Prostate gland (tissue), 2 donors: ENCODE results near the gene CXCL9. TPM values are rescaled to one million over a fixed set of nuclear protein-coding genes. Genes with fewer than 3 reads are reported as not detected.

Experiments
- DNase-seq: peaks from one replicate; pipeline ENCODE4 v3.0.0-alpha.2; 2019; ENCODE audit warnings: low spot score
- H3K27ac ChIP-seq, 2 donors: fragments of 200-600 bp; sonication (generic); 2 replicates each; pipeline ENCODE4 v1.5.1; 2017 to 2019
- H3K27me3 ChIP-seq: fragments of 200-600 bp; sonication (generic); replicated peaks from 2 replicates; pipeline ENCODE4 v1.5.1; 2019; ENCODE audit not compliant: insufficient read depth
- H3K36me3 ChIP-seq, 2 donors: fragments of 200-600 bp; sonication (generic); 1 replicate in 1 of 2; 2 replicates in 1 of 2; pipeline versions ENCODE4 v1.5.1 to v1.8.1; 2017 to 2019
- H3K4me1 ChIP-seq: fragments of 200-600 bp; sonication (generic); replicated peaks from 2 replicates; pipeline ENCODE4 v1.5.1; 2019
- H3K4me3 ChIP-seq, 2 donors: fragments of 200-600 bp; sonication (generic); 2 replicates each; pipeline ENCODE4 v1.5.1; 2017 to 2019
- H3K9me3 ChIP-seq: fragments of 200-600 bp; sonication (generic); 2 replicates; pipeline ENCODE4 v1.5.1; 2017
- CTCF ChIP-seq, 4 experiments: fragments of 200-600 bp in 2 of 4; fragments of 450-650 bp in 2 of 4; sonication (generic) in 2 of 4; IDR thresholded peaks; 1 replicate in 3 of 4; 2 replicates in 1 of 4; pipeline ENCODE4 v1.5.1; 2016 to 2019; ENCODE audit warnings: antibody characterized with exemption in 4 of 4, mild to moderate bottlenecking in 2 of 4, moderate library complexity in 2 of 4
- POLR2A ChIP-seq: fragments of 450-650 bp; IDR thresholded peaks from one replicate; pipeline ENCODE4 v1.6.1; 2016; ENCODE audit warnings: antibody characterized with exemption, mild to moderate bottlenecking
- POLR2AphosphoS5 ChIP-seq: sonication (generic); formaldehyde crosslinking; IDR thresholded peaks from one replicate; pipeline ENCODE4 v1.6.1; 2017; ENCODE audit warnings: antibody characterized with exemption
- WGBS: methylation state at CpG from one replicate; pipeline ENCODE4 v1.1.5; 2018; 5-methylcytosine and 5-hydroxymethylcytosine counted together
- intact Hi-C: fragments of 100-400 bp; cut with DNase I; formaldehyde crosslinking; loops from one replicate; pipeline ENCODE4 v1.14.2; 2022
- total RNA-seq, 2 donors: library from RNA; depleted of rRNA; stranded (reverse); fragments of >200 nt; gene quantifications; one replicate each; pipeline ENCODE4 v1.1.0, GENCODE V29; 2016

CXCL9 gene
- total RNA-seq, 2 donors from 2014 or later: 0.27 to 2.6 TPM

GRCh38 chr4:76017056-76017686 is 9.9 kb upstream of the CXCL9 start:
- WGBS: 92% methylated on average over 3 of the region's 3 CpGs
- intact Hi-C loops: no loop called here

GRCh38 chr4:76016393-76016792 is 9.1 kb upstream of the CXCL9 start:
- DNase-seq: no peak
- TF ChIP-seq POLR2A: no peak
- no peaks in the 10 kb centered on the region for H3K27me3 ChIP-seq
- intact Hi-C loops: no loop called here
- no peak overlapping the region for H3K27ac ChIP-seq
- H3K4me1 ChIP-seq: peaks cover 5% of the 10 kb centered on the region
- WGBS: 79% methylated on average over 2 of the region's 2 CpGs
- no peaks in the 10 kb centered on the region for H3K36me3 ChIP-seq
- H3K9me3 ChIP-seq: no peaks in the 10 kb centered on the region
- H3K4me3 ChIP-seq: no peak overlapping the region

More at GRCh38 chr4:76017056-76017686, 9.9 kb upstream of the CXCL9 start:
- H3K27ac ChIP-seq: no peak overlapping the region
- H3K4me3 ChIP-seq: no peak overlapping the region
- no peaks in the 10 kb centered on the region for H3K9me3 ChIP-seq
- no peaks in the 10 kb centered on the region for H3K27me3 ChIP-seq
- H3K4me1 ChIP-seq: peaks cover 5% of the 10 kb centered on the region
- no peak for DNase-seq
- TF ChIP-seq POLR2A (no peak), POLR2AphosphoS5 (no peak), CTCF (IDR thresholded peaks at IDR 0.05) (no peak)
- no peaks in the 10 kb centered on the region for H3K36me3 ChIP-seq

- TF ChIP-seq POLR2A: no peak
- no peak for TF ChIP-seq POLR2AphosphoS5
- no peak for TF ChIP-seq CTCF (IDR thresholded peaks at IDR 0.05)
- DNase-seq: no peak
- no peak overlapping the region for H3K27ac ChIP-seq
- WGBS: 3% methylated on average over 1 of the region's 1 CpG
- H3K4me3 ChIP-seq: no peak overlapping the region
- no peaks in the 10 kb centered on the region for H3K36me3 ChIP-seq
- H3K4me1 ChIP-seq: peaks cover 5% of the 10 kb centered on the region
- intact Hi-C loops: no loop called here
- no peaks in the 10 kb centered on the region for H3K27me3 ChIP-seq
- no peaks in the 10 kb centered on the region for H3K9me3 ChIP-seq
These were observed 6.2 kb upstream of the CXCL9 start for GRCh38 chr4:76013540-76013939.

- H3K27ac ChIP-seq: peak overlapping the region in 1 of 2 donors; percentile 53
- no peak for DNase-seq
- H3K4me1 ChIP-seq: peaks cover 5% of the 10 kb centered on the region
- no peaks in the 10 kb centered on the region for H3K36me3 ChIP-seq
- H3K9me3 ChIP-seq: no peaks in the 10 kb centered on the region
- TF ChIP-seq CTCF (IDR thresholded peaks at IDR 0.05) (no peak), POLR2A (no peak), POLR2AphosphoS5 (no peak)
- 63% methylated on average over 1 of the region's 1 CpG for WGBS
- intact Hi-C loops: no loop called here
- no peaks in the 10 kb centered on the region for H3K27me3 ChIP-seq
- no peak overlapping the region for H3K4me3 ChIP-seq
These were observed 5.1 kb upstream of the CXCL9 start for GRCh38 chr4:76012388-76012801.

GRCh38 chr4:76011700-76012387 is 4.5 kb upstream of the CXCL9 start:
- H3K27me3 ChIP-seq: no peaks in the 10 kb centered on the region
- H3K36me3 ChIP-seq: no peaks in the 10 kb centered on the region
- peak overlapping the region in 1 of 2 donors; percentile 53 for H3K27ac ChIP-seq
- peaks cover 5% of the 10 kb centered on the region for H3K4me1 ChIP-seq
- H3K4me3 ChIP-seq: no peak overlapping the region
- no peak for TF ChIP-seq POLR2A
- TF ChIP-seq CTCF (IDR thresholded peaks at IDR 0.05): no peak
- TF ChIP-seq POLR2AphosphoS5: no peak
- DNase-seq: no peak
- intact Hi-C loops: no loop called here
- WGBS: 27% methylated on average over 13 of the region's 13 CpGs
- no peaks in the 10 kb centered on the region for H3K9me3 ChIP-seq
